Astrocyte (in vitro differentiated cells and primary cell): ENCODE measurements around the gene MAPK1IP1L. TPM values are rescaled to one million over a fixed set of nuclear protein-coding genes. Genes with fewer than 3 reads are reported as not detected.

Experiments used
- DNase-seq: peaks from one replicate; pipeline ENCODE4 v3.0.0-alpha.2; 2010; ENCODE audit warnings: low read depth
- FAIRE-seq: peaks from 2 replicates; lab custom pipeline; 2011; peaks lifted over from hg19 to GRCh38; lab: Jason Lieb, UNC
- H2AFZ ChIP-seq: 2 replicates; pipeline ENCODE4 v1.6.0; 2012; ENCODE audit warnings: low read depth, low read length, inconsistent platforms
- H3K27ac ChIP-seq: 2 replicates; pipeline ENCODE4 v1.5.1; 2011; ENCODE audit warnings: low read depth, low read length, inconsistent platforms
- H3K27me3 ChIP-seq: 2 replicates; pipeline ENCODE4 v1.6.0; 2011; ENCODE audit warnings: low read length, inconsistent platforms; ENCODE audit not compliant: insufficient read depth
- H3K36me3 ChIP-seq: 2 replicates; pipeline ENCODE4 v1.5.1; 2011; ENCODE audit warnings: low read length, inconsistent platforms; ENCODE audit not compliant: insufficient read depth
- H3K4me1 ChIP-seq: 2 replicates; pipeline ENCODE4 v1.5.1; 2011; ENCODE audit warnings: low read length, inconsistent platforms; ENCODE audit not compliant: insufficient read depth
- H3K4me2 ChIP-seq: 2 replicates; pipeline ENCODE4 v1.6.0; 2012; ENCODE audit warnings: low read length, inconsistent platforms
- H3K4me3 ChIP-seq: 2 replicates; pipeline ENCODE4 v1.5.1; 2011; ENCODE audit warnings: low read depth, mild to moderate bottlenecking, low read length, inconsistent platforms; ENCODE audit not compliant: insufficient read depth
- H3K79me2 ChIP-seq: 2 replicates; pipeline ENCODE4 v1.6.0; 2012; ENCODE audit warnings: mild to moderate bottlenecking, low read length, inconsistent platforms; ENCODE audit not compliant: insufficient read depth
- H3K9ac ChIP-seq: 2 replicates; pipeline ENCODE4 v1.6.0; 2012; ENCODE audit warnings: mild to moderate bottlenecking, low read length, inconsistent platforms
- H3K9me3 ChIP-seq: 2 replicates; pipeline ENCODE4 v1.5.1; 2012; ENCODE audit warnings: low read depth, mild to moderate bottlenecking, low read length, inconsistent platforms; ENCODE audit not compliant: insufficient read depth
- H4K20me1 ChIP-seq: 2 replicates; pipeline ENCODE4 v1.6.0; 2012; ENCODE audit warnings: low read length, inconsistent platforms; ENCODE audit not compliant: insufficient read depth
- H3K27ac Mint-ChIP-seq: one replicate; pipeline ENCODE4 v1.8.0; 2021; ENCODE audit warnings: mild to moderate bottlenecking, mixed read lengths; ENCODE audit not compliant: unreplicated experiment
- H3K27me3 Mint-ChIP-seq: one replicate; pipeline ENCODE4 v1.8.0; 2021; ENCODE audit warnings: low read depth, mixed read lengths; ENCODE audit not compliant: unreplicated experiment
- H3K36me3 Mint-ChIP-seq: one replicate; pipeline ENCODE4 v1.8.0; 2021; ENCODE audit warnings: low read depth, mixed read lengths; ENCODE audit not compliant: unreplicated experiment
- H3K4me1 Mint-ChIP-seq: one replicate; pipeline ENCODE4 v1.8.0; 2021; ENCODE audit warnings: low read depth, mixed read lengths; ENCODE audit not compliant: unreplicated experiment
- H3K4me3 Mint-ChIP-seq: one replicate; pipeline ENCODE4 v1.8.0; 2021; ENCODE audit warnings: mild to moderate bottlenecking, moderate library complexity, mixed read lengths; ENCODE audit not compliant: unreplicated experiment
- H3K9me3 Mint-ChIP-seq: one replicate; pipeline ENCODE4 v1.8.0; 2021; ENCODE audit warnings: mild to moderate bottlenecking, mixed read lengths; ENCODE audit not compliant: unreplicated experiment
- CTCF ChIP-seq: IDR thresholded peaks from 2 replicates; pipeline ENCODE4 v1.5.1; 2011; ENCODE audit warnings: low read depth, mild to moderate bottlenecking, inconsistent platforms, low read length, moderate library complexity; ENCODE audit not compliant: insufficient read depth
- EZH2 ChIP-seq: IDR thresholded peaks from 2 replicates; pipeline ENCODE4 v1.6.1; 2012; ENCODE audit warnings: mild to moderate bottlenecking, low read length, inconsistent platforms; ENCODE audit not compliant: insufficient read depth
- total RNA-seq: library from RNA; stranded (reverse); gene quantifications from 2 replicates; pipeline ENCODE4 v1.2.1, GENCODE V29; 2021

Gene MAPK1IP1L
- total RNA-seq, 1 donor from 2014 or later, result 111 TPM

GRCh38 chr14:55097881-55098560, 46.6 kb downstream of the MAPK1IP1L start:
- Mint-ChIP-seq H3K9me3 (no peaks in the 10 kb centered on the region), H3K27ac (peak overlapping the region; percentile 62), H3K27me3 (no peaks in the 10 kb centered on the region)

GRCh38 chr14:55098561-55098898, 47.1 kb downstream of the MAPK1IP1L start:
- Mint-ChIP-seq H3K4me3 (no peak overlapping the region), H3K27ac (peak overlapping the region; percentile 62), H3K4me1 (peaks cover 22% of the 10 kb centered on the region), H3K9me3 (no peaks in the 10 kb centered on the region), H3K36me3 (no peaks in the 10 kb centered on the region), H3K27me3 (no peaks in the 10 kb centered on the region)
- no peak overlapping the region for H3K27ac ChIP-seq
- H3K4me1 ChIP-seq, result peaks cover 25% of the 10 kb centered on the region
- no peaks in the 10 kb centered on the region for H3K79me2 ChIP-seq
- DNase-seq (no peak), FAIRE-seq (no peak)
- no peak overlapping the region for H3K9ac ChIP-seq
- no peaks in the 10 kb centered on the region for H4K20me1 ChIP-seq
- H3K4me3 ChIP-seq, result no peak overlapping the region
- no peak overlapping the region for H2AFZ ChIP-seq
- no peaks in the 10 kb centered on the region for H3K9me3 ChIP-seq
- no peaks in the 10 kb centered on the region for H3K27me3 ChIP-seq
- TF ChIP-seq CTCF (no peak), EZH2 (no peak)
- no peaks in the 10 kb centered on the region for H3K36me3 ChIP-seq
- no peak overlapping the region for H3K4me2 ChIP-seq

More at GRCh38 chr14:55097881-55098560, 46.6 kb downstream of the MAPK1IP1L start:
- H3K9ac ChIP-seq, result no peak overlapping the region
- DNase-seq (no peak), FAIRE-seq (no peak)
- H3K4me1 ChIP-seq, result peaks cover 20% of the 10 kb centered on the region
- no peaks in the 10 kb centered on the region for H3K9me3 ChIP-seq
- Mint-ChIP-seq H3K4me3 (no peak overlapping the region), H3K36me3 (no peaks in the 10 kb centered on the region), H3K4me1 (peaks cover 17% of the 10 kb centered on the region)
- no peaks in the 10 kb centered on the region for H3K79me2 ChIP-seq
- no peaks in the 10 kb centered on the region for H4K20me1 ChIP-seq
- H2AFZ ChIP-seq, result no peak overlapping the region
- H3K4me2 ChIP-seq, result no peak overlapping the region
- H3K36me3 ChIP-seq, result no peaks in the 10 kb centered on the region
- H3K27ac ChIP-seq, result no peak overlapping the region
- TF ChIP-seq CTCF (no peak), EZH2 (no peak)
- H3K4me3 ChIP-seq, result no peak overlapping the region
- H3K27me3 ChIP-seq, result no peaks in the 10 kb centered on the region

GRCh38 chr14:55099756-55100155, 48.3 kb downstream of the MAPK1IP1L start:
- no peak overlapping the region for H3K27ac Mint-ChIP-seq
- no peaks in the 10 kb centered on the region for H3K27me3 Mint-ChIP-seq
- Histone ChIP-seq H3K9ac (no peak overlapping the region), H4K20me1 (no peaks in the 10 kb centered on the region), H3K79me2 (no peaks in the 10 kb centered on the region), H3K4me2 (no peak overlapping the region), H3K4me3 (no peak overlapping the region), H3K9me3 (peaks cover 8% of the 10 kb centered on the region), H2AFZ (no peak overlapping the region), H3K36me3 (no peaks in the 10 kb centered on the region), H3K27me3 (no peaks in the 10 kb centered on the region), H3K27ac (no peak overlapping the region), H3K4me1 (peaks cover 29% of the 10 kb centered on the region)
- peaks cover 28% of the 10 kb centered on the region for H3K4me1 Mint-ChIP-seq
- no peak for DNase-seq
- FAIRE-seq, result no peak
- H3K4me3 Mint-ChIP-seq, result no peak overlapping the region
- TF ChIP-seq EZH2 (no peak), CTCF (no peak)
- H3K36me3 Mint-ChIP-seq, result no peaks in the 10 kb centered on the region
- H3K9me3 Mint-ChIP-seq, result peaks cover 8% of the 10 kb centered on the region
